PC-9 (cell line): ENCODE measurements around the gene PABPN1L. TPM values are rescaled to one million over a fixed set of nuclear protein-coding genes. Genes with fewer than 3 reads are reported as not detected.

Source experiments
- Bru-seq: library from RNA; stranded (reverse); fragments of 400-500 nt; gene quantifications from one replicate; lab custom pipeline; 2021; lab: Mats Ljungman, UMichigan
- BruChase-seq, 2 experiments: library from RNA; stranded (reverse); fragments of 400-500 nt; gene quantifications; one replicate each; lab custom pipeline; 2021; lab: Mats Ljungman, UMichigan
- BruUV-seq: library from RNA; stranded (reverse); fragments of 400-500 nt; replicated peaks from 2 replicates; lab custom pipeline; 2021; lab: Mats Ljungman, UMichigan
- CTCF ChIA-PET: fragments of 300-600 bp; sonication (Branson Sonifier 250); formaldehyde crosslinking; loops from one replicate; lab custom pipeline; 2022; ENCODE audit warnings: antibody characterized with exemption; lab: Charles Lee
- POLR2A ChIA-PET: fragments of 300-600 bp; sonication (Branson Sonifier 250); formaldehyde crosslinking; loops from one replicate; lab custom pipeline; 2022; ENCODE audit warnings: antibody characterized with exemption; ENCODE audit not compliant: unreplicated experiment; lab: Charles Lee
- DNase-seq, 2 experiments: peaks; one replicate each; pipeline versions ENCODE4 v3.0.0 to v3.0.0-alpha.2; 2015 to 2022; ENCODE audit warnings: mixed read lengths in 1 of 2
- H2AFZ ChIP-seq: fragments of 200-600 bp; sonication (generic); 2 replicates; pipeline ENCODE4 v1.8.1; 2017; ENCODE audit warnings: antibody characterized with exemption
- H3F3A ChIP-seq: fragments of 200-600 bp; sonication (generic); 2 replicates; pipeline ENCODE4 v1.8.1; 2017; ENCODE audit warnings: antibody characterized with exemption, mild to moderate bottlenecking, low read depth; ENCODE audit not compliant: insufficient read depth
- H3K27ac ChIP-seq: fragments of 200-600 bp; sonication (generic); 2 replicates; pipeline ENCODE4 v1.6.1; 2016; ENCODE audit warnings: mixed run types
- H3K27me3 ChIP-seq: fragments of 200-600 bp; sonication (generic); 2 replicates; pipeline ENCODE4 v1.6.1; 2016; ENCODE audit warnings: low read depth, mixed run types; ENCODE audit not compliant: insufficient read depth
- H3K36me3 ChIP-seq: fragments of 200-600 bp; sonication (generic); 2 replicates; pipeline ENCODE4 v1.6.1; 2016; ENCODE audit warnings: low read depth, mixed run types
- H3K4me1 ChIP-seq: fragments of 200-600 bp; sonication (generic); replicated peaks from 2 replicates; pipeline ENCODE4 v1.6.1; 2016; ENCODE audit warnings: mixed run types; ENCODE audit not compliant: insufficient read depth
- H3K4me2 ChIP-seq: fragments of 200-600 bp; sonication (generic); 2 replicates; pipeline ENCODE4 v1.6.1; 2017; ENCODE audit warnings: mixed run types
- H3K4me3 ChIP-seq: fragments of 200-600 bp; sonication (generic); 2 replicates; pipeline ENCODE4 v1.6.1; 2016; ENCODE audit warnings: mixed run types
- H3K79me2 ChIP-seq: fragments of 200-600 bp; sonication (generic); 2 replicates; pipeline ENCODE4 v1.6.1; 2017; ENCODE audit warnings: low read depth, mixed run types
- H3K9me2 ChIP-seq: fragments of 200-600 bp; sonication (generic); 2 replicates; pipeline ENCODE4 v1.8.1; 2017; ENCODE audit warnings: mild to moderate bottlenecking; ENCODE audit not compliant: insufficient read depth
- H3K9me3 ChIP-seq: fragments of 200-600 bp; sonication (generic); 2 replicates; pipeline ENCODE4 v1.8.1; 2016; ENCODE audit warnings: low read depth; ENCODE audit not compliant: insufficient read depth
- H4K20me1 ChIP-seq: fragments of 200-600 bp; sonication (generic); 2 replicates; pipeline ENCODE4 v1.8.1; 2017; ENCODE audit not compliant: insufficient read depth
- EZH2 ChIP-seq: fragments of 200-600 bp; sonication (generic); IDR thresholded peaks from 2 replicates; pipeline ENCODE4 v1.8.0; 2017; ENCODE audit warnings: antibody characterized with exemption, low read depth
- intact Hi-C: fragments of 100-400 bp; cut with micrococcal nuclease; formaldehyde crosslinking; loops from one replicate; pipeline ENCODE4 v1.10.0; 2022; ENCODE audit not compliant: unreplicated experiment
- long read RNA-seq: library from polyadenylated mRNA; stranded (forward); transcript quantifications from one replicate; pipeline ENCODE4 v2.0.0, GENCODE V29; 2022
- total RNA-seq: library from RNA; stranded (reverse); gene quantifications from 2 replicates; pipeline ENCODE4 v1.2.3, GENCODE V29; 2021
- TF ChIP-seq, protein P1 (sequence below): fragments of 200-600 bp; sonication (generic); conservative IDR thresholded peaks from 2 replicates; pipeline ENCODE4 v1.6.1; 2017; ENCODE audit warnings: mixed run types, antibody characterized with exemption, mild to moderate bottlenecking, moderate library complexity

Gene PABPN1L, protein sequence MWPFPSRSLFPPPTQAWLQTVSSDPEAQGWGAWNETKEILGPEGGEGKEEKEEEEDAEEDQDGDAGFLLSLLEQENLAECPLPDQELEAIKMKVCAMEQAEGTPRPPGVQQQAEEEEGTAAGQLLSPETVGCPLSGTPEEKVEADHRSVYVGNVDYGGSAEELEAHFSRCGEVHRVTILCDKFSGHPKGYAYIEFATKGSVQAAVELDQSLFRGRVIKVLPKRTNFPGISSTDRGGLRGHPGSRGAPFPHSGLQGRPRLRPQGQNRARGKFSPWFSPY
- not detected in 2 replicates for total RNA-seq
- Bru-seq, nascent RNA, result not detected
- not detected for BruChase-seq, experiment 1, labeled RNA remaining after a 2-hour chase
- BruChase-seq, experiment 2, labeled RNA remaining after a 6-hour chase, result percentile 13 among the genes with signal in this experiment
- long read RNA-seq, result 0 reads

DNA sequence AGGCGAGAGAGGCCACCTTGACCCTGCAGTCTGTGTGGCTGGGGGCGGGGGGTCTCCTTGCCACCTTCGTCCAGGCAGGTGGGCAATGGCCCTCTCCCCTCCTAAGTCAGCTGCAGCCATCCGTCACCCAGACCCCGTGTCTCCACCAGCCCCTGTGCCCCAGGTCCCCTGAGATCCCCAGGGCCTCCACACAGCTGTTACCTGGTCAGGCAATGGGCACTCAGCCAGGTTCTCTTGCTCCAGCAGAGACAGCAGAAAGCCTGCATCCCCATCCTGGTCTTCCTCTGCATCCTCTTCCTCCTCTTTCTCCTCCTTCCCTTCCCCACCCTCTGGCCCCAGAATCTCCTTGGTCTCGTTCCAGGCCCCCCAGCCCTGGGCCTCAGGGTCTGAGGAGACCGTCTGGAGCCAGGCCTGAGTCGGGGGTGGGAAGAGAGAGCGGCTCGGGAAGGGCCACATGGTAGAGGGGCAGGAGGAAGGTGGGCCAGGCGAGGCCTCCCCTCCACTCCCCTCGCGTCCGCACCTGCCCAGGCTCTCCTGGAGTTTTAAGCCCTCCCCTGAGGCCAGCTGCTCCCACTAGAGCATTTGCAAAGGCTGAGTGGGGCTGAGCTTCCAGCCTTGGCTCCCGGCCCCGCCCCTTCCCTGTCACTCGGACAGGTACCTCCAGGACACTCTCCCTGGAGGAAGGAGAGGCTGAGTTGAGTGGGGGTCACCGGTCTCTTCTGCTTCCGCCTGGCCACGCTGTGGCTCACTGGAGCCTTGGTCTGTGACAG, at the start of gene PABPN1L:
Gene PABPN1L, minus strand, starts transcription at position 510 of the 770 bp plus-strand sequence. Its CDS starts 54 bp downstream, at position 456.
- intact Hi-C loops, result no loop called here
- no peak within 1 kb of the TSS for H2AFZ ChIP-seq
- H4K20me1 ChIP-seq, result no peaks in the 10 kb centered on the region
- BruUV-seq, result no TSS peak
- no peaks in the 10 kb centered on the region for H3K79me2 ChIP-seq
- no peaks in the 10 kb centered on the region for H3K4me1 ChIP-seq
- ChIA-PET CTCF (no interaction called here), POLR2A (no interaction called here)
- H3K27ac ChIP-seq, result no peak within 1 kb of the TSS
- no peak for DNase-seq
- H3K36me3 ChIP-seq, result no peaks in the 10 kb centered on the region
- no peaks in the 10 kb centered on the region for H3K9me2 ChIP-seq
- TF ChIP-seq, protein P1, sequence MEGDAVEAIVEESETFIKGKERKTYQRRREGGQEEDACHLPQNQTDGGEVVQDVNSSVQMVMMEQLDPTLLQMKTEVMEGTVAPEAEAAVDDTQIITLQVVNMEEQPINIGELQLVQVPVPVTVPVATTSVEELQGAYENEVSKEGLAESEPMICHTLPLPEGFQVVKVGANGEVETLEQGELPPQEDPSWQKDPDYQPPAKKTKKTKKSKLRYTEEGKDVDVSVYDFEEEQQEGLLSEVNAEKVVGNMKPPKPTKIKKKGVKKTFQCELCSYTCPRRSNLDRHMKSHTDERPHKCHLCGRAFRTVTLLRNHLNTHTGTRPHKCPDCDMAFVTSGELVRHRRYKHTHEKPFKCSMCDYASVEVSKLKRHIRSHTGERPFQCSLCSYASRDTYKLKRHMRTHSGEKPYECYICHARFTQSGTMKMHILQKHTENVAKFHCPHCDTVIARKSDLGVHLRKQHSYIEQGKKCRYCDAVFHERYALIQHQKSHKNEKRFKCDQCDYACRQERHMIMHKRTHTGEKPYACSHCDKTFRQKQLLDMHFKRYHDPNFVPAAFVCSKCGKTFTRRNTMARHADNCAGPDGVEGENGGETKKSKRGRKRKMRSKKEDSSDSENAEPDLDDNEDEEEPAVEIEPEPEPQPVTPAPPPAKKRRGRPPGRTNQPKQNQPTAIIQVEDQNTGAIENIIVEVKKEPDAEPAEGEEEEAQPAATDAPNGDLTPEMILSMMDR, result no peak
- TF ChIP-seq EZH2, result no peak
- peaks cover 45% of the 10 kb centered on the region for H3K27me3 ChIP-seq
- H3K4me3 ChIP-seq, result no peak within 1 kb of the TSS
- H3K9me3 ChIP-seq, result no peaks in the 10 kb centered on the region
- no peak within 1 kb of the TSS for H3K4me2 ChIP-seq
- no peaks in the 10 kb centered on the region for H3F3A ChIP-seq

DNA sequence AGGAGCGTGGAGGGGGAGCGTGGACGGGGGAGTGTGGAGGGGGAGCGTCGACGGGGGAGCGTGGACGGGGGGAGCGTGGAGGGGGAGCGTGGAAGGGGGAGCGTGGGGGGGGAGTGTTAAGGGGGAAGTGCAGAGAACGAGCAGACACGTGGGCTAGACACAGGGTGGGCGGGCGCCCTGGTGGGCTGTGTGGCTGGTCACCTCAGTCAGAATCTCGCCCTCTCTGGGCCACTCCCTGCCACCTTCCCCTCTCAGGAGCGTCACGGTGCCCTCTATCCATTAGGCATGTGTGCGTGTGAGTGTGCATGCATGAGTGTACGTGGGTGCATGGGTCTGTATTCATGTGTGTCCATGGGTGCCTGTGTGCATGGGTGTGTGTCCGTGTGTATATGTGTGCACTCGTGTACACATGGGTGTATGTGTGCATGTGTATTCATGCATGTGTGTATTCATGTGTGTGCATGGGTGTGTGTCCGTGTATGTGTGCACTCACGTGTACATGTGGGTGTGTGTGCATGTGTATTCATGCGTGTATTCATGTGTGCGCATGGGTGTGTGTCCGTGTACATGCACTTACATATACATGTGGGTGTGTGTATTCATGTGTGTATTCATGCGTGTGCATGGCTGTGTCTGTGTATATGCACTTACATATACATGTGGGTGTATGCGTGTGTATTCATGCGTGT, 49.3 kb upstream of the PABPN1L start:
- ChIA-PET CTCF (no interaction called here), POLR2A (no interaction called here)
- intact Hi-C loops, result no loop called here
- DNase-seq, result no peak
- no TSS peak for BruUV-seq
- Histone ChIP-seq H3K4me3 (no peak overlapping the region), H3K4me1 (0 out of 2 replicates have a peak, but pooled peaks cover 4% of the 10 kb centered on the region), H3K9me3 (no peaks in the 10 kb centered on the region), H3K36me3 (no peaks in the 10 kb centered on the region), H3K79me2 (no peaks in the 10 kb centered on the region), H3K4me2 (no peak overlapping the region), H4K20me1 (no peaks in the 10 kb centered on the region), H2AFZ (no peak overlapping the region), H3K27me3 (0 out of 2 replicates have a peak, but pooled peaks cover 3% of the 10 kb centered on the region), H3K9me2 (no peaks in the 10 kb centered on the region), H3F3A (peaks cover 6% of the 10 kb centered on the region; the same call in 1 of the 2 replicates), H3K27ac (no peak overlapping the region)
- TF ChIP-seq, protein P1, result no peak
- no peak for TF ChIP-seq EZH2

DNA sequence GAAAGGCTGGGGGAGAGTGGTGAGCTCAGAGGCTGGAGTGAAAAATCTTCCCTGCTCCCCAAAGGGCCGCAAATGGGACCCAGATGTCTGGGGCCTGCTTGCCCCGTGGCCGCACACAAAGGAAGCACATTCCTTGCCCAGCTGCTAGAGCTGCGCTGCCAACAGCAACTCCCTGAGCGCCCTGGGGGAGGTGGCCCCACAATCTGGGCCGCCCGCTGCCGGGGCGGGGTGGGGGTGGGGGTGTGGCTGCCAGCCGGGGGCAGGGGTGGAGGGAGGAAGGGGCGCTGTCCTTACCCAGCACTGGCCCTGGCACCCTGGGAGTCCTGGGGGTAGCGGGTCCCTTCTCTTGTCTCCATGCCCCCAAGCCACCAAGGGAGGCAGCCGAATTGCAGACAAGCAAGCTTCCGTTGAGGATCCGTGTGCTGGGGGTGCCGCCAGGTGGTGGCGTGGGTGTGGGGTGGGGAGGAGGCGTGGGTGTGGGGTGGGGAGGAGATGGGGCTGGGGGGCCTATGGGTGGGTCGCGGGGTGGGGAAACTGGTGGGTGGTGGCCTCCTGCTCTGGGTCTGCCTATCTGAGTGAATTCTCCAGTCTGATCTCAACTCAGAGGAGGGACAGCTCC, 48.4 kb upstream of the PABPN1L start:
- intact Hi-C loops, result no loop called here
- Histone ChIP-seq H3K9me3 (no peaks in the 10 kb centered on the region), H2AFZ (no peak overlapping the region)

More for the DNA sequence above, 48.4 kb upstream of the PABPN1L start:
- no peaks in the 10 kb centered on the region for H4K20me1 ChIP-seq
- ChIA-PET POLR2A (no interaction called here), CTCF (interaction anchor here (0.6 kb wide), 1 partner anchor 17 kb away, joined by 5 read pairs; no protein-coding TSS in a partner anchor)
- H3K36me3 ChIP-seq, result no peaks in the 10 kb centered on the region
- TF ChIP-seq, protein P1, result no peak
- no peak for TF ChIP-seq EZH2
- no peaks in the 10 kb centered on the region for H3K4me1 ChIP-seq
- H3K79me2 ChIP-seq, result no peaks in the 10 kb centered on the region
- no peak overlapping the region for H3K4me3 ChIP-seq
- peaks cover 3% of the 10 kb centered on the region; the same call in 1 of the 2 replicates for H3K27me3 ChIP-seq
- H3K27ac ChIP-seq, result no peak overlapping the region
- no peaks in the 10 kb centered on the region for H3K9me2 ChIP-seq
- no peak overlapping the region for H3K4me2 ChIP-seq
- no peak for DNase-seq
- H3F3A ChIP-seq, result peaks cover 6% of the 10 kb centered on the region; the same call in 1 of the 2 replicates
- BruUV-seq, result no TSS peak
